Measurements from ENCODE around the gene CEND1.

CEND1 gene

GRCh38 chr11:763073-763463 is 26.8 kb downstream of the CEND1 start:
- no peak for DNase-seq

GRCh38 chr11:762421-763072 is 27.3 kb downstream of the CEND1 start:
- DNase-seq = peak; percentile 88

DNA sequence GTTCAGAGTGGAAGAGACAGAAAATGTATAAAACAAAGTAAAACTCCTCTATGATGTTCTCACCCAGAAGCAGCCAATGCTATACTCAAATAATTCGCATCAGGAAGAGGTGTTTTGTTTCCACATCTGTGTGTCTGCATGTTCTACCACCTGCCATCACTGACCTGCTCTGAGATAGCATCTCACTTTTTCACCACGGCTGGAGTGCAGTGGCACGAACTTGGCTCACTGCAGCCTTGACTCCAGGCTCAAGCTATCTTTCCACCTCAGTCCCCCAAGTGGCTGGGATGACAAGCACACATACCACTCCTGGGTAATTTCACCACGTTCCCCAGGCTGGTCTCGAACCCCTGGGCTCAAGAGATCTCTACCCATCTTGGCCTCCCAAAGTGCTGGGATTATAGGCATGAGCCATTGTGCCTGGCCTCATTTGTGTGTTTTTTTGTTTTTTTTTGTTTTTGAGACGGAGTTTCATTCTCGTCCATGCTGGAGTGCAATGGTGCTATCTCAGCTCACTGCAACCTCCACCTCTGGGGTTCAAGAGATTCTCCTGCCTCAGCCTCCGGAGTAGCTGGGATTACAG is 28.3 kb downstream of the CEND1 start:
- no peak for DNase-seq

DNA sequence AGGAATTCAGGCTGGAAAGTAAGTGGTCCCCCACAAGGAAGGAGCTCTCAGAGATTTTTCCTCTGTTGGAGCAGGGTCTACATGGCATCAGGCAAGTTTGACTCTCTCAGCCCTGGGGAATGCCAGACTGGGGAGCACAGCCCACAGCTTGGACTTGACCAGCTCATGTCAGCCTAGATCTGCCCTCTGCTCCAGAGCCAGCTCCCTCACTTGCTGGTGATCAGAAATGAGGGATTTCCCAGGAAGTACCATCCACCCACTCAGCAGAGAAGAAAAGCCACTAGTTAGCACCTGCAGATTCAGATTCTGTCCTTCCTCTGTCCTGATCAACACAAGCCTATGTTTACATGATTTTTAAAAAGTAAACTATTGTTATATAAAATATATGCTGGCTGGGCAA is 29.7 kb downstream of the CEND1 start:
- no peak for DNase-seq

- DNase-seq = peak; percentile 79
These were observed 40.2 kb downstream of the CEND1 start for GRCh38 chr11:749731-750130.

DNA sequence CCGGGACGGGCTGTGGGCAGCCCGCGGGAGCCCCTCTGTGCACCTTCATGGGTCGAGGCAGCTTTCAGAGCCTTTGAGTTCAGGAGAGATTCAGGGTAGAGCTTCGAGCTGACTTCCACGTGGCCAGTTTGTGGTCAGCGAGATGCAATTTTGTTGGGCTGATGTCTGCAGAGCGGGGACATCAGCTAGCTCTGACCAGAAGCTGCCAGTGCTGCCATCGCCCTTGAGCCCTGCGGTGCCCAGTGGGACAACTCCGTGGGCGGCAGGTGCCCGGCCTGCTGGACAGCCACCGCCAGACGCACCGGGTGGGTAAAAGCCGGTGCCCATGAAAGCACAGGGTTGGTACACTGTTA is 41.9 kb downstream of the CEND1 start:
- DNase-seq = peak; percentile 58

DNA sequence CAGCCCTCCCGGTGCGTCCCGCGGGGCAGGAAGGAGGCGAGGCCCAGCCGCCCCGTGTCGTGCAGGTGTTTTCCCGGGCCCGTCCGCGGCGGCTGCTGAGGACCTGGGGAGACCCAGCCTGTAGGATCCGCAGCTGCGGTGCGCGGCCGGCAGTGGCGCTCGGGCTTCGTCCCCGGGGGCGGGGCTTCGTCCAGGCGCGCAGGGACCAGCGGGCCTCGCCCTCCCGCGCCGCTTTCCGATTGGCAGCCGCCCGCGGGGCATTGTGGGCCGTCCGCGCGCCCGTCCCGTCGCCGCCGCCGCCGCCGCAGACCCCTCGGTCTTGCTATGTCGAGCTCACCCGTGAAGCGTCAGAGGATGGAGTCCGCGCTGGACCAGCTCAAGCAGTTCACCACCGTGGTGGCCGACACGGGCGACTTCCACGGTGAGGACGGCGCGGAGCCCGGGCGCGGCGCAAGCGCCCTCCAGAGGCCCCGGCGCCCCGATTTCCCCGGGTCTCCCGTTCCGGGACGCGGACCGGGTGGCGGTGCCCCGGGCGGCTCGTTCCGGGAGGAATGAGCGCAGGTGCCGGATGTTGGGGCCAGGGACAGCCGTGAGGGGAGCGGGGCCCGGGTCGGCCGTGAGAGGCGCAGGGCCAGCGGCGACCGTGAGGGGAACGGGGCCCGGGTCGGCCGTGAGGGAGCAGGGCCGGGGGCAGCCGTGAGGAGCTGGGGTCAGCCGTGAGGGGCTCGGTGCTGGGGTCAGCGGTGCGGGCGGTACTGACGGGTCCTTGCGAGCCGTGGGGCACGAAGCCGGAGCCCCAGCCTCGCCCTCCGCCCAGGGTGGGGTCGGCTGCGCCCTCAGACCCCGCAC is 42.5 kb downstream of the CEND1 start, which contains the start of gene TALDO1:
Gene TALDO1 (plus strand): TSS at position 307 of the 849 bp plus-strand sequence. CDS start 18 bp downstream, at position 325.
- peak; percentile 97 for DNase-seq

- peak; percentile 66 for DNase-seq
These were observed 43.4 kb downstream of the CEND1 start for GRCh38 chr11:746289-747157.

- peak; percentile 66 for DNase-seq
These were observed 44.5 kb downstream of the CEND1 start for GRCh38 chr11:745428-745827.

- no peak for DNase-seq
These were observed 47.2 kb downstream of the CEND1 start for GRCh38 chr11:742571-743201.

GRCh38 chr11:742156-742546 is 47.7 kb downstream of the CEND1 start:
- DNase-seq = no peak

GRCh38 chr11:737899-738298 is 52.0 kb downstream of the CEND1 start:
- DNase-seq = peak; percentile 66

- no peak for DNase-seq
These were observed 52.5 kb downstream of the CEND1 start for GRCh38 chr11:737366-737765.

All from hematopoietic multipotent progenitor cell treated with erythropoietin and hydrocortisone succinate and interleukin-3 and kit ligand, for 4 days (in vitro differentiated cells).